Panc1 (cell line): ENCODE data around the gene FGA. TPM values are rescaled to one million over a fixed set of nuclear protein-coding genes. Genes with fewer than 3 reads are reported as not detected.

ENCODE experiments used
- ATAC-seq: fragments of 200-7000 bp; cut with Tn5 transposase; 2 replicates; pipeline ENCODE4 v1.9.1; 2020; ENCODE audit warnings: mild to moderate bottlenecking, moderate library complexity
- BruUV-seq: library from RNA; stranded (reverse); fragments of 400-500 nt; replicated peaks from 2 replicates; lab custom pipeline; 2021; lab: Mats Ljungman, UMichigan
- CTCF ChIA-PET: fragments of 300-600 bp; sonication (Branson Sonifier 250); formaldehyde crosslinking; loops from one replicate; lab custom pipeline; 2022; ENCODE audit warnings: antibody characterized with exemption; lab: Charles Lee
- POLR2A ChIA-PET: fragments of 300-600 bp; sonication (Branson Sonifier 250); formaldehyde crosslinking; loops from one replicate; lab custom pipeline; 2022; ENCODE audit warnings: antibody characterized with exemption; lab: Charles Lee
- DNase-seq: peaks from one replicate; pipeline ENCODE4 v3.0.0-alpha.2; 2010; ENCODE audit warnings: low read depth, low spot score
- H3K27ac ChIP-seq: 2 replicates; pipeline ENCODE4 v1.5.1; 2011; ENCODE audit warnings: mild to moderate bottlenecking, low read length, inconsistent platforms
- H3K27me3 ChIP-seq: fragments of 200-500 bp; sonication (Bioruptor generic); 2 replicates; pipeline ENCODE4 v1.6.0; 2014; ENCODE audit warnings: low read length, inconsistent platforms; ENCODE audit not compliant: control insufficient read depth, insufficient read depth
- H3K36me3 ChIP-seq: fragments of 200-500 bp; sonication (Bioruptor generic); 2 replicates; pipeline ENCODE4 v1.5.1; 2014; ENCODE audit warnings: inconsistent platforms, mild to moderate bottlenecking, low read length, moderate library complexity; ENCODE audit not compliant: control insufficient read depth, insufficient read depth
- H3K4me1 ChIP-seq: 2 replicates; pipeline ENCODE4 v1.5.1; 2011; ENCODE audit warnings: inconsistent platforms, mild to moderate bottlenecking, low read length, moderate library complexity; ENCODE audit not compliant: control insufficient read depth, insufficient read depth
- H3K4me3 ChIP-seq, 2 experiments: 2 replicates each; pipeline ENCODE4 v1.5.1; 2011 to 2012; ENCODE audit warnings: low read depth in 2 of 2, low read length in 2 of 2, mild to moderate bottlenecking in 2 of 2, inconsistent platforms in 1 of 2, moderate library complexity in 1 of 2
- H3K9me3 ChIP-seq: fragments of 200-500 bp; sonication (Bioruptor generic); 2 replicates; pipeline ENCODE4 v1.5.1; 2014; ENCODE audit warnings: low read depth, mild to moderate bottlenecking, inconsistent platforms, low read length, moderate library complexity; ENCODE audit not compliant: control insufficient read depth, insufficient read depth
- POLR2AphosphoS5 ChIP-seq: IDR thresholded peaks from 2 replicates; pipeline ENCODE4 v1.6.1; 2012; ENCODE audit warnings: mild to moderate bottlenecking, low read depth, low read length, moderate library complexity
- REST ChIP-seq, 2 experiments: IDR thresholded peaks; 2 replicates each; pipeline ENCODE4 v1.6.1; 2011 to 2012; ENCODE audit warnings: low read depth in 2 of 2, control low read depth in 1 of 2, low read length in 1 of 2, mild to moderate bottlenecking in 1 of 2, moderate library complexity in 1 of 2; ENCODE audit not compliant: insufficient read depth in 1 of 2
- SIN3A ChIP-seq: IDR thresholded peaks from 2 replicates; pipeline ENCODE4 v1.6.1; 2012; ENCODE audit warnings: low read depth, mild to moderate bottlenecking, low read length, moderate library complexity, borderline replicate concordance; ENCODE audit not compliant: insufficient read depth
- in situ Hi-C: cut with HindIII; loops from 2 replicates; pipeline ENCODE4 v1.10.0; 2016; ENCODE audit warnings: low sequenced_read_pairs, low pct_unique_long_range_greater_than_20kb
- intact Hi-C: fragments of 100-400 bp; cut with micrococcal nuclease; formaldehyde crosslinking; loops from one replicate; pipeline ENCODE4 v1.10.0; 2022; ENCODE audit not compliant: unreplicated experiment
- total RNA-seq: library from RNA; stranded (reverse); gene quantifications from one replicate; pipeline ENCODE4 v1.2.1, GENCODE V29; 2021; ENCODE audit not compliant: unreplicated experiment
- TF ChIP-seq, protein P1 (sequence below): fragments of 450-650 bp; IDR thresholded peaks from 2 replicates; pipeline ENCODE4 v1.5.1; 2017; ENCODE audit warnings: mild to moderate bottlenecking

The FGA gene
- total RNA-seq, 1 experiment from 2014 or later = 2.7 TPM

DNA sequence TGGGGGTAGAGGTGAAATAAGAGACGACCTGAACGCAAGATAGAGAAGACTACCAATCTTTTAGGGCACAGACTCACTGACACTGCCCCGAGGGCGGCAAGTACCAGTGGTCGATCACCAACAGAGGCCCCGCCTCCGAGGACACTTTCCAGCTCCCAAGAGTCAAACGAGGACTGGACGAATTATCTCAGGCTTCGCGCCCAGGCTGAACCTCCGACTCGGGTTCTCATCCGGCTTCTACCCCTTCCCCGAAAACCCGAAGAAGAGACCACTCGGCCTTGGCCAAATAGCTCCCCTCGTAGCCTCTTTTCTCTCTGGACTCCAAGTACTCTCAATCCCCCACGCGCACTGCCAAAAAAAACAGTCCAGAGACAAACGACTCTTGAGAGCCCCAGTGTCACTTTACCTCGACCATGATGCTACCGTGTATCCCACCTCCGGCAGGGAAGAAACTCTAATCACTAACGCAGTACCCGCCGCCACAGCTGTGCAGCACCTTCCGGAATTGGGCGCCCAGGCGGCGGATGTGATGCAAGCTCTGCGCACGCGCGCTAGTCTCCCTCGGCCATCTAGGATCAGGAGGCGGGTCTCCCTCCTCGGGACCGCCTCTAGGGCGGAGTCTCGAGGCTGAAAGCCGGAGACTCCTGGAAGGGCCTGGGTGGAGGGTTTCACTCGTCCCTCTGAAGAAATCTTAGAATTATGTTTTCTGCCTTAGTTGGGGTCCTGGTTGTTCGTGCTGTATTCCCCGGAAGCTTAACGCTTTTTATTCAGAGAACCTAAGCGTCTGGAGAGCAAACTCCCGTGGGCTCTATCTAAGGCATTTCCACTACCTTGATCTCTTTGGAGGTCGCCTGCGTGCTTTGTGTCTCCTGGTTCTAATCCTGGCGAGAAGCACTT is 40.4 kb downstream of the FGA start, which contains the start of gene PLRG1:
Gene PLRG1 (minus strand): TSS at position 507 of the 897 bp plus-strand sequence. CDS start 92 bp downstream, at position 415.
- Histone ChIP-seq H3K27ac (peak within 1 kb of the TSS; percentile 89), H3K4me1 (peaks cover 8% of the 10 kb centered on the region), H3K36me3 (peaks cover 19% of the 10 kb centered on the region), H3K9me3 (no peaks in the 10 kb centered on the region), H3K4me3 (peak within 1 kb of the TSS; percentile 96), H3K27me3 (no peaks in the 10 kb centered on the region)
- TSS peak; percentile 82 for BruUV-seq
- ChIA-PET CTCF (interaction anchor here (0.6 to 0.8 kb wide), 2 partner anchors 18 to 69 kb away, joined by 3 to 5 read pairs; no protein-coding TSS in a partner anchor), POLR2A (interaction anchor here (0.7 kb wide), 2 partner anchors 45 to 133 kb away, joined by 3 to 13 read pairs; no protein-coding TSS in a partner anchor)
- intact Hi-C loops = loop anchor here (5.0 to 10.0 kb wide), 2 partner anchors 227 to 805 kb away; no protein-coding TSS in a partner anchor
- in situ Hi-C loops = no loop called here
- TF ChIP-seq REST (IDR thresholded peaks at IDR 0.05; ENCODE audit: insufficient read depth in 1 of 2, low read depth in 2 of 2, low read length in 1 of 2) (no peak), POLR2AphosphoS5 (peak; percentile 72)
- DNase-seq = peak; percentile 67
- ATAC-seq = peak; percentile 99

GRCh38 chr4:154545689-154546088 is 44.9 kb downstream of the FGA start:
- no peak for DNase-seq
- intact Hi-C loops = no loop called here
- in situ Hi-C loops = no loop called here
- H3K36me3 ChIP-seq = peaks cover 39% of the 10 kb centered on the region
- H3K9me3 ChIP-seq = no peaks in the 10 kb centered on the region
- H3K27me3 ChIP-seq = no peaks in the 10 kb centered on the region
- H3K4me1 ChIP-seq = peaks cover 8% of the 10 kb centered on the region
- no peak overlapping the region for H3K27ac ChIP-seq
- no peak overlapping the region for H3K4me3 ChIP-seq
- TF ChIP-seq, protein P1, sequence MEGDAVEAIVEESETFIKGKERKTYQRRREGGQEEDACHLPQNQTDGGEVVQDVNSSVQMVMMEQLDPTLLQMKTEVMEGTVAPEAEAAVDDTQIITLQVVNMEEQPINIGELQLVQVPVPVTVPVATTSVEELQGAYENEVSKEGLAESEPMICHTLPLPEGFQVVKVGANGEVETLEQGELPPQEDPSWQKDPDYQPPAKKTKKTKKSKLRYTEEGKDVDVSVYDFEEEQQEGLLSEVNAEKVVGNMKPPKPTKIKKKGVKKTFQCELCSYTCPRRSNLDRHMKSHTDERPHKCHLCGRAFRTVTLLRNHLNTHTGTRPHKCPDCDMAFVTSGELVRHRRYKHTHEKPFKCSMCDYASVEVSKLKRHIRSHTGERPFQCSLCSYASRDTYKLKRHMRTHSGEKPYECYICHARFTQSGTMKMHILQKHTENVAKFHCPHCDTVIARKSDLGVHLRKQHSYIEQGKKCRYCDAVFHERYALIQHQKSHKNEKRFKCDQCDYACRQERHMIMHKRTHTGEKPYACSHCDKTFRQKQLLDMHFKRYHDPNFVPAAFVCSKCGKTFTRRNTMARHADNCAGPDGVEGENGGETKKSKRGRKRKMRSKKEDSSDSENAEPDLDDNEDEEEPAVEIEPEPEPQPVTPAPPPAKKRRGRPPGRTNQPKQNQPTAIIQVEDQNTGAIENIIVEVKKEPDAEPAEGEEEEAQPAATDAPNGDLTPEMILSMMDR = peak; percentile 20; the same call in 1 of the 2 replicates
- no peak for TF ChIP-seq SIN3A
- BruUV-seq = no TSS peak
- no peak for ATAC-seq
- ChIA-PET CTCF (no interaction called here), POLR2A (no interaction called here)
